GM12878 (cell line): ENCODE measurements around the gene CAMKMT. TPM values are rescaled to one million over a fixed set of nuclear protein-coding genes. Genes with fewer than 3 reads are reported as not detected.
A peak's percentile ranks its signal among the peaks of the same experiment; 100 is the strongest.

Source experiments
- ATF7 ChIP-seq: fragments of 450-650 bp; IDR thresholded peaks from 2 replicates; pipeline ENCODE4 v1.6.1; 2016; ENCODE audit warnings: low read depth, mild to moderate bottlenecking
- DPF2 ChIP-seq: fragments of 450-650 bp; IDR thresholded peaks from 2 replicates; pipeline ENCODE4 v1.6.1; 2017; ENCODE audit warnings: mild to moderate bottlenecking
- IKZF2 ChIP-seq, 2 experiments: fragments of 450-650 bp; IDR thresholded peaks; 2 replicates each; pipeline ENCODE4 v1.6.1; 2017; ENCODE audit warnings: mild to moderate bottlenecking in 2 of 2, moderate library complexity in 2 of 2
- JUNB ChIP-seq: IDR thresholded peaks from 2 replicates; pipeline ENCODE4 v1.6.1; 2016; ENCODE audit warnings: antibody characterized with exemption, mild to moderate bottlenecking
- MTA2 ChIP-seq: fragments of 450-650 bp; IDR thresholded peaks from 2 replicates; pipeline ENCODE4 v1.6.1; 2016; ENCODE audit warnings: low read depth, mild to moderate bottlenecking, moderate library complexity
- NBN ChIP-seq: fragments of 450-650 bp; IDR thresholded peaks from 2 replicates; pipeline ENCODE4 v1.6.1; 2016
- NFIC ChIP-seq: IDR thresholded peaks from 2 replicates; pipeline ENCODE4 v1.6.1; 2012; ENCODE audit warnings: low read depth, mild to moderate bottlenecking, inconsistent platforms, low read length, moderate library complexity
- RBBP5 ChIP-seq: fragments of 200-600 bp; sonication (generic); conservative IDR thresholded peaks from 2 replicates; pipeline ENCODE4 v1.6.1; 2016
- RUNX3 ChIP-seq: IDR thresholded peaks from 2 replicates; pipeline ENCODE4 v1.6.1; 2012; ENCODE audit warnings: low read length, inconsistent platforms
- SMC3 ChIP-seq: IDR thresholded peaks from 2 replicates; pipeline ENCODE4 v1.6.1; 2011; ENCODE audit warnings: low read length, improper control_type of control experiment, borderline replicate concordance
- STAT1 ChIP-seq: fragments of 450-650 bp; conservative IDR thresholded peaks from 2 replicates; pipeline ENCODE4 v1.6.1; 2014; ENCODE audit warnings: antibody characterized with exemption, mild to moderate bottlenecking
- ZNF217 ChIP-seq: fragments of 450-650 bp; IDR thresholded peaks from 2 replicates; pipeline ENCODE4 v1.6.1; 2017; ENCODE audit warnings: antibody characterized with exemption, mild to moderate bottlenecking
- polyA plus RNA-seq, 11 experiments: library from polyadenylated mRNA; depleted of rRNA in 4 of 11; unstranded in 6 of 11; stranded (reverse) in 5 of 11; fragments of >200 nt; fragmentation: Nextera tagmentation in 4 of 11; fragmentation: Illumina TruSeq in 1 of 11; extraction: Ambion mirVana in 4 of 11; extraction: Trizol in 1 of 11; gene quantifications; 1 replicate in 1 of 11; 2 replicates in 10 of 11; pipeline versions ENCODE4 v1.2.1 to v1.2.3, GENCODE V29; 2011 to 2016; ENCODE audit warnings: inconsistent platforms in 2 of 11, missing spikeins in 2 of 11, low read depth in 1 of 11
- total RNA-seq, 4 experiments: library from RNA; depleted of rRNA in 3 of 4; stranded (reverse); fragments of >200 nt in 3 of 4; fragmentation: Illumina TruSeq in 1 of 4; extraction: Trizol in 1 of 4; gene quantifications; 2 replicates each; pipeline versions ENCODE4 v1.2.1 to v1.2.3, GENCODE V29; 2013 to 2021
- TF ChIP-seq, protein P1 (sequence below): fragments of 450-650 bp; conservative IDR thresholded peaks from 2 replicates; pipeline ENCODE4 v1.6.1; 2017; ENCODE audit warnings: mild to moderate bottlenecking, moderate library complexity
- TF ChIP-seq, protein P2 (sequence below): IDR thresholded peaks from 2 replicates; pipeline ENCODE4 v1.6.1; 2012; ENCODE audit warnings: improper control_type of control experiment, low read depth, low read length; ENCODE audit not compliant: insufficient replicate concordance
- TF ChIP-seq, protein P3 (sequence below): fragments of 450-650 bp; IDR thresholded peaks from 2 replicates; pipeline ENCODE4 v1.6.1; 2018; ENCODE audit warnings: borderline replicate concordance, mild to moderate bottlenecking; ENCODE audit not compliant: partially characterized antibody
- TF ChIP-seq, protein P4 (sequence below): IDR thresholded peaks from 2 replicates; pipeline ENCODE4 v1.6.1; 2011; ENCODE audit warnings: borderline replicate concordance, low read depth, mild to moderate bottlenecking, moderate library complexity, mixed read lengths, low read length; ENCODE audit not compliant: insufficient read depth; ENCODE audit errors: extremely low read length

The CAMKMT gene
- total and polyA plus RNA-seq, 10 of the 15 experiments (the other 5 are each of a cell fraction or from before 2014, with no cell fraction given): 2.7 to 16.0 (median 11.8) TPM

DNA sequence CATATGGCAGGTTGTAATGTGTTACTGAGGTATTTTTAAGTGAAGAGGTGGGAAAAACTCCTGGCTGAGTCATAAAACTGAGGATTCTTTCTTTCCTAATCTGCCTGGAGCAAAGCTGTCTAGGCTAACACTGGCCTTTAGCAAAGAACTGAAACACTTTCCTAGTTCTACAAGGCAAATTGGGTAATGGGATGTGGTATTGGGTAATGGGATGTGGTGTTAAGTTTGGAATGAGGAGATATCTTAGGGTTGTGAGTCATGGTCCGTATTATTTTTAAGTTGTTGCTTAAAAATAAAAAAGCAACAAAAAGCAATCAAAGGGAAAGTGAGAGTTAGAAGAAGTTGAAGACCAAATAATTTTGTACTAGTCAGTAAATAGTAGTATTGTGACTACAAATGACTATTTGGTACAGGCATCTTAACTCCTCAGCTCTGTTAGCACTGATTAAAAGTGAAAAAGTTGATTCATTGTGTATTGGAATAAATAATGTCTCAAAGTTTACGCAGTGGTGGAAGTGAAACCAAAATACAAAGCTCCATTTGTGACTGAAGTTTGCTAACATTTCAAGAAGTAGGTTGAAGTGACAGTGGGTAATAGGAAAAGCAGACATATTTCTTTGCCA, 216.8 kb downstream of the CAMKMT start (continued):
- TF ChIP-seq, protein P1, sequence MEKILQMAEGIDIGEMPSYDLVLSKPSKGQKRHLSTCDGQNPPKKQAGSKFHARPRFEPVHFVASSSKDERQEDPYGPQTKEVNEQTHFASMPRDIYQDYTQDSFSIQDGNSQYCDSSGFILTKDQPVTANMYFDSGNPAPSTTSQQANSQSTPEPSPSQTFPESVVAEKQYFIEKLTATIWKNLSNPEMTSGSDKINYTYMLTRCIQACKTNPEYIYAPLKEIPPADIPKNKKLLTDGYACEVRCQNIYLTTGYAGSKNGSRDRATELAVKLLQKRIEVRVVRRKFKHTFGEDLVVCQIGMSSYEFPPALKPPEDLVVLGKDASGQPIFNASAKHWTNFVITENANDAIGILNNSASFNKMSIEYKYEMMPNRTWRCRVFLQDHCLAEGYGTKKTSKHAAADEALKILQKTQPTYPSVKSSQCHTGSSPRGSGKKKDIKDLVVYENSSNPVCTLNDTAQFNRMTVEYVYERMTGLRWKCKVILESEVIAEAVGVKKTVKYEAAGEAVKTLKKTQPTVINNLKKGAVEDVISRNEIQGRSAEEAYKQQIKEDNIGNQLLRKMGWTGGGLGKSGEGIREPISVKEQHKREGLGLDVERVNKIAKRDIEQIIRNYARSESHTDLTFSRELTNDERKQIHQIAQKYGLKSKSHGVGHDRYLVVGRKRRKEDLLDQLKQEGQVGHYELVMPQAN: no peak
- TF ChIP-seq RUNX3 (peak; percentile 35; the same call in 1 of the 2 replicates), SMC3 (no peak), NBN (0 out of 2 replicates have a peak, but pooled peaks have one; percentile 18), STAT1 (no peak), RBBP5 (no peak), IKZF2 (IDR thresholded peaks at IDR 0.05) (peak in 1 of 2 experiments; percentile 18; a peak in 1 of 4 replicates), JUNB (peak; percentile 76), MTA2 (peak; percentile 47), NFIC (peak; percentile 77), DPF2 (peak; percentile 39; the same call in 1 of the 2 replicates), ATF7 (peak; percentile 60), ZNF217 (no peak)
- TF ChIP-seq, protein P2, sequence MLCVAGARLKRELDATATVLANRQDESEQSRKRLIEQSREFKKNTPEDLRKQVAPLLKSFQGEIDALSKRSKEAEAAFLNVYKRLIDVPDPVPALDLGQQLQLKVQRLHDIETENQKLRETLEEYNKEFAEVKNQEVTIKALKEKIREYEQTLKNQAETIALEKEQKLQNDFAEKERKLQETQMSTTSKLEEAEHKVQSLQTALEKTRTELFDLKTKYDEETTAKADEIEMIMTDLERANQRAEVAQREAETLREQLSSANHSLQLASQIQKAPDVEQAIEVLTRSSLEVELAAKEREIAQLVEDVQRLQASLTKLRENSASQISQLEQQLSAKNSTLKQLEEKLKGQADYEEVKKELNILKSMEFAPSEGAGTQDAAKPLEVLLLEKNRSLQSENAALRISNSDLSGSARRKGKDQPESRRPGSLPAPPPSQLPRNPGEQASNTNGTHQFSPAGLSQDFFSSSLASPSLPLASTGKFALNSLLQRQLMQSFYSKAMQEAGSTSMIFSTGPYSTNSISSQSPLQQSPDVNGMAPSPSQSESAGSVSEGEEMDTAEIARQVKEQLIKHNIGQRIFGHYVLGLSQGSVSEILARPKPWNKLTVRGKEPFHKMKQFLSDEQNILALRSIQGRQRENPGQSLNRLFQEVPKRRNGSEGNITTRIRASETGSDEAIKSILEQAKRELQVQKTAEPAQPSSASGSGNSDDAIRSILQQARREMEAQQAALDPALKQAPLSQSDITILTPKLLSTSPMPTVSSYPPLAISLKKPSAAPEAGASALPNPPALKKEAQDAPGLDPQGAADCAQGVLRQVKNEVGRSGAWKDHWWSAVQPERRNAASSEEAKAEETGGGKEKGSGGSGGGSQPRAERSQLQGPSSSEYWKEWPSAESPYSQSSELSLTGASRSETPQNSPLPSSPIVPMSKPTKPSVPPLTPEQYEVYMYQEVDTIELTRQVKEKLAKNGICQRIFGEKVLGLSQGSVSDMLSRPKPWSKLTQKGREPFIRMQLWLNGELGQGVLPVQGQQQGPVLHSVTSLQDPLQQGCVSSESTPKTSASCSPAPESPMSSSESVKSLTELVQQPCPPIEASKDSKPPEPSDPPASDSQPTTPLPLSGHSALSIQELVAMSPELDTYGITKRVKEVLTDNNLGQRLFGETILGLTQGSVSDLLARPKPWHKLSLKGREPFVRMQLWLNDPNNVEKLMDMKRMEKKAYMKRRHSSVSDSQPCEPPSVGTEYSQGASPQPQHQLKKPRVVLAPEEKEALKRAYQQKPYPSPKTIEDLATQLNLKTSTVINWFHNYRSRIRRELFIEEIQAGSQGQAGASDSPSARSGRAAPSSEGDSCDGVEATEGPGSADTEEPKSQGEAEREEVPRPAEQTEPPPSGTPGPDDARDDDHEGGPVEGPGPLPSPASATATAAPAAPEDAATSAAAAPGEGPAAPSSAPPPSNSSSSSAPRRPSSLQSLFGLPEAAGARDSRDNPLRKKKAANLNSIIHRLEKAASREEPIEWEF: peak; percentile 37
- TF ChIP-seq, protein P3, sequence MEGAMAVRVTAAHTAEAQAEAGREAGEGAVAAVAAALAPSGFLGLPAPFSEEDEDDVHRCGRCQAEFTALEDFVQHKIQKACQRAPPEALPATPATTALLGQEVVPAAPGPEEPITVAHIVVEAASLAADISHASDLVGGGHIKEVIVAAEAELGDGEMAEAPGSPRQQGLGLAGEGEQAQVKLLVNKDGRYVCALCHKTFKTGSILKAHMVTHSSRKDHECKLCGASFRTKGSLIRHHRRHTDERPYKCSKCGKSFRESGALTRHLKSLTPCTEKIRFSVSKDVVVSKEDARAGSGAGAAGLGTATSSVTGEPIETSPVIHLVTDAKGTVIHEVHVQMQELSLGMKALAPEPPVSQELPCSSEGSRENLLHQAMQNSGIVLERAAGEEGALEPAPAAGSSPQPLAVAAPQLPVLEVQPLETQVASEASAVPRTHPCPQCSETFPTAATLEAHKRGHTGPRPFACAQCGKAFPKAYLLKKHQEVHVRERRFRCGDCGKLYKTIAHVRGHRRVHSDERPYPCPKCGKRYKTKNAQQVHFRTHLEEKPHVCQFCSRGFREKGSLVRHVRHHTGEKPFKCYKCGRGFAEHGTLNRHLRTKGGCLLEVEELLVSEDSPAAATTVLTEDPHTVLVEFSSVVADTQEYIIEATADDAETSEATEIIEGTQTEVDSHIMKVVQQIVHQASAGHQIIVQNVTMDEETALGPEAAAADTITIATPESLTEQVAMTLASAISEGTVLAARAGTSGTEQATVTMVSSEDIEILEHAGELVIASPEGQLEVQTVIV: no peak
- TF ChIP-seq, protein P4, sequence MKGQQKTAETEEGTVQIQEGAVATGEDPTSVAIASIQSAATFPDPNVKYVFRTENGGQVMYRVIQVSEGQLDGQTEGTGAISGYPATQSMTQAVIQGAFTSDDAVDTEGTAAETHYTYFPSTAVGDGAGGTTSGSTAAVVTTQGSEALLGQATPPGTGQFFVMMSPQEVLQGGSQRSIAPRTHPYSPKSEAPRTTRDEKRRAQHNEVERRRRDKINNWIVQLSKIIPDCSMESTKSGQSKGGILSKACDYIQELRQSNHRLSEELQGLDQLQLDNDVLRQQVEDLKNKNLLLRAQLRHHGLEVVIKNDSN: no peak
- TF ChIP-seq, all 136 proteins: peak for 15
